Caco-2 (cell line): ENCODE data around the gene COPB1. TPM values are rescaled to one million over a fixed set of nuclear protein-coding genes. Genes with fewer than 3 reads are reported as not detected.

Experiments
- BruUV-seq: library from RNA; stranded (reverse); fragments of 400-500 nt; replicated peaks from 2 replicates; lab custom pipeline; 2021; lab: Mats Ljungman, UMichigan
- CTCF ChIA-PET: fragments of 300-600 bp; sonication (Branson Sonifier 250); formaldehyde crosslinking; loops from one replicate; lab custom pipeline; 2022; ENCODE audit warnings: antibody characterized with exemption; lab: Charles Lee
- POLR2A ChIA-PET: fragments of 300-600 bp; sonication (Branson Sonifier 250); formaldehyde crosslinking; loops from one replicate; lab custom pipeline; 2022; ENCODE audit warnings: antibody characterized with exemption; lab: Charles Lee
- DNase-seq, 2 experiments: peaks; one replicate each; pipeline versions ENCODE4 v3.0.0 to v3.0.0-alpha.2; 2020 to 2022
- H3K27me3 ChIP-seq: replicated peaks from 2 replicates; pipeline ENCODE4 v1.6.0; 2011; ENCODE audit warnings: low read length; ENCODE audit not compliant: control insufficient read depth, insufficient read depth
- H3K36me3 ChIP-seq: 2 replicates; pipeline ENCODE4 v1.5.1; 2011; ENCODE audit warnings: low read length; ENCODE audit not compliant: control insufficient read depth, insufficient read depth
- H3K4me1 ChIP-seq: fragments of 250-450 bp; sonication (Bioruptor Pico); 2 replicates; pipeline ENCODE4 v1.5.1; 2020; ENCODE audit warnings: mild to moderate bottlenecking
- H3K4me3 ChIP-seq: 2 replicates; pipeline ENCODE4 v1.5.1; 2011; ENCODE audit warnings: low read depth, mild to moderate bottlenecking, control low read depth, low read length
- H3K9me3 ChIP-seq: fragments of 250-450 bp; sonication (Bioruptor Pico); 2 replicates; pipeline ENCODE4 v1.5.1; 2020; ENCODE audit warnings: mild to moderate bottlenecking, moderate library complexity
- H3K27ac Mint-ChIP-seq: one replicate; pipeline ENCODE4 v1.8.0; 2022; ENCODE audit warnings: mixed read lengths; ENCODE audit not compliant: unreplicated experiment
- H3K27me3 Mint-ChIP-seq: one replicate; pipeline ENCODE4 v1.8.0; 2022; ENCODE audit warnings: mixed read lengths; ENCODE audit not compliant: insufficient read depth, unreplicated experiment
- H3K36me3 Mint-ChIP-seq: one replicate; pipeline ENCODE4 v1.8.0; 2022; ENCODE audit warnings: mild to moderate bottlenecking, mixed read lengths; ENCODE audit not compliant: insufficient read depth, unreplicated experiment
- H3K4me1 Mint-ChIP-seq: one replicate; pipeline ENCODE4 v1.8.0; 2022; ENCODE audit warnings: low read depth, mixed read lengths; ENCODE audit not compliant: unreplicated experiment
- H3K4me3 Mint-ChIP-seq: one replicate; pipeline ENCODE4 v1.8.0; 2022; ENCODE audit warnings: mild to moderate bottlenecking, moderate library complexity, mixed read lengths; ENCODE audit not compliant: unreplicated experiment
- H3K9me3 Mint-ChIP-seq: one replicate; pipeline ENCODE4 v1.8.0; 2022; ENCODE audit warnings: mixed read lengths; ENCODE audit not compliant: unreplicated experiment
- intact Hi-C: fragments of 100-400 bp; cut with micrococcal nuclease; formaldehyde crosslinking; loops from one replicate; pipeline ENCODE4 v1.10.0; 2022; ENCODE audit not compliant: unreplicated experiment
- total RNA-seq: library from RNA; stranded (reverse); gene quantifications from 2 replicates; pipeline ENCODE4 v1.2.3, GENCODE V29; 2022
- TF ChIP-seq, protein P1 (sequence below), 2 experiments: fragments of 200-600 bp in 1 of 2; IDR thresholded peaks; 1 replicate in 1 of 2; 2 replicates in 1 of 2; pipeline versions ENCODE4 v1.5.1 to v1.8.0; 2011 to 2022; ENCODE audit warnings: antibody characterized with exemption in 1 of 2, control low read depth in 1 of 2, inconsistent platforms in 1 of 2, low read depth in 1 of 2, low read length in 1 of 2, mild to moderate bottlenecking in 1 of 2, moderate library complexity in 1 of 2; ENCODE audit not compliant: insufficient read depth in 1 of 2, severe bottlenecking in 1 of 2, unreplicated experiment in 1 of 2

The COPB1 gene
- total RNA-seq, 1 experiment from 2014 or later = 125 TPM

DNA sequence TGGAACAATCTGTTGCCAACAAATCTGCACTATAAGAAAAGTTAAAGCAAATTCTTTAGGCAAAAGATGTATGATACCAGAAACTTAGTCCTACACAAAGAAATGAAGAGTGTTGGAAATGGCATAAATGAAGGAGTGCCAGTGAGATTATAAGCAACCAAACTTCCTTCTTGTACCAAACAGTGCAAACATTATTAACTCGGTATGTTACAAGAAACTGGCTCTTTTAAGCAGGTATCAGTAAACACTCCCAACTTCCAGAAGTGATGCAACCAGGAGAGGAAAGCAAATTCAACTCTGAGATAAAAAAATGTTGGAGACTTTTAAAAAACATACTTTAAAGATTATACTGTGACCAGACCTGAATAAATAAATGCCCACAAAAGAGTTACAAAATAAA, 28.5 kb downstream of the COPB1 start:
- no peaks in the 10 kb centered on the region for H3K4me1 Mint-ChIP-seq
- peaks cover 88% of the 10 kb centered on the region for H3K36me3 Mint-ChIP-seq
- Histone ChIP-seq H3K36me3 (peaks cover 4% of the 10 kb centered on the region; the same call in 1 of the 2 replicates), H3K4me3 (no peak overlapping the region), H3K4me1 (no peaks in the 10 kb centered on the region), H3K9me3 (no peaks in the 10 kb centered on the region), H3K27me3 (no peaks in the 10 kb centered on the region)
- BruUV-seq = no TSS peak
- ChIA-PET POLR2A (no interaction called here), CTCF (no interaction called here)
- H3K4me3 Mint-ChIP-seq = no peak overlapping the region
- no peaks in the 10 kb centered on the region for H3K9me3 Mint-ChIP-seq
- H3K27ac Mint-ChIP-seq = no peak overlapping the region
- TF ChIP-seq, protein P1, sequence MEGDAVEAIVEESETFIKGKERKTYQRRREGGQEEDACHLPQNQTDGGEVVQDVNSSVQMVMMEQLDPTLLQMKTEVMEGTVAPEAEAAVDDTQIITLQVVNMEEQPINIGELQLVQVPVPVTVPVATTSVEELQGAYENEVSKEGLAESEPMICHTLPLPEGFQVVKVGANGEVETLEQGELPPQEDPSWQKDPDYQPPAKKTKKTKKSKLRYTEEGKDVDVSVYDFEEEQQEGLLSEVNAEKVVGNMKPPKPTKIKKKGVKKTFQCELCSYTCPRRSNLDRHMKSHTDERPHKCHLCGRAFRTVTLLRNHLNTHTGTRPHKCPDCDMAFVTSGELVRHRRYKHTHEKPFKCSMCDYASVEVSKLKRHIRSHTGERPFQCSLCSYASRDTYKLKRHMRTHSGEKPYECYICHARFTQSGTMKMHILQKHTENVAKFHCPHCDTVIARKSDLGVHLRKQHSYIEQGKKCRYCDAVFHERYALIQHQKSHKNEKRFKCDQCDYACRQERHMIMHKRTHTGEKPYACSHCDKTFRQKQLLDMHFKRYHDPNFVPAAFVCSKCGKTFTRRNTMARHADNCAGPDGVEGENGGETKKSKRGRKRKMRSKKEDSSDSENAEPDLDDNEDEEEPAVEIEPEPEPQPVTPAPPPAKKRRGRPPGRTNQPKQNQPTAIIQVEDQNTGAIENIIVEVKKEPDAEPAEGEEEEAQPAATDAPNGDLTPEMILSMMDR (IDR thresholded peaks at IDR 0.05; ENCODE audit: insufficient read depth in 1 of 2, low read depth in 1 of 2, low read length in 1 of 2, severe bottlenecking in 1 of 2, unreplicated experiment in 1 of 2) = no peak
- intact Hi-C loops = no loop called here
- no peak for DNase-seq
- no peaks in the 10 kb centered on the region for H3K27me3 Mint-ChIP-seq

DNA sequence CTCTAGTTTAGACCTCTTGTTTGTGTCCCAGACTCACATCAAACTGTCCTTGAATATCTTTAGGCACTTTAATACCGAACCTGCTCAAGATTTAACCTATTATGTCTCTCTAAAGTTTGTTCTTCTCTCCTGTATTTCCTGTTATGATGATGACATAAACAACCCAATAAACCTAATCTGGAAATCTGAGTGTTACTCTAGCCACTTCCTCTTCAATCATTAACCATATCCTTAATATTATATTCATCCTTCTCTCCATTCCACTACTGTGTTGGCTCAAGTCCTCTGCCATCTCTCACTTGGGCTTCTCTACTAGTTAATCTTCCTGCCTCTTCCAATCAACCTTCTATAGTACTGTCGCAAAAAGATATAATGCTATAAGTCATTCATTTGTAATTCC, 36.0 kb downstream of the COPB1 start:
- intact Hi-C loops = no loop called here
- no peaks in the 10 kb centered on the region for H3K4me1 Mint-ChIP-seq
- Histone ChIP-seq H3K27me3 (no peaks in the 10 kb centered on the region), H3K4me1 (no peaks in the 10 kb centered on the region), H3K4me3 (no peak overlapping the region), H3K9me3 (no peaks in the 10 kb centered on the region), H3K36me3 (peaks cover 4% of the 10 kb centered on the region)
- POLR2A ChIA-PET = interaction anchor here (0.6 kb wide), 1 partner anchor 8 kb away, joined by 10 read pairs; no protein-coding TSS in a partner anchor
- H3K4me3 Mint-ChIP-seq = no peak overlapping the region
- no TSS peak for BruUV-seq
- no peaks in the 10 kb centered on the region for H3K9me3 Mint-ChIP-seq
- no peaks in the 10 kb centered on the region for H3K27me3 Mint-ChIP-seq
- TF ChIP-seq, protein P1 (IDR thresholded peaks at IDR 0.05; ENCODE audit: insufficient read depth in 1 of 2, low read depth in 1 of 2, low read length in 1 of 2, severe bottlenecking in 1 of 2, unreplicated experiment in 1 of 2) = no peak
- H3K27ac Mint-ChIP-seq = no peak overlapping the region
- no peak for DNase-seq
- CTCF ChIA-PET = interaction anchor here (2.6 kb wide), 1 partner anchor 8 kb away, joined by 9 read pairs; no protein-coding TSS in a partner anchor
- peaks cover 56% of the 10 kb centered on the region for H3K36me3 Mint-ChIP-seq

DNA sequence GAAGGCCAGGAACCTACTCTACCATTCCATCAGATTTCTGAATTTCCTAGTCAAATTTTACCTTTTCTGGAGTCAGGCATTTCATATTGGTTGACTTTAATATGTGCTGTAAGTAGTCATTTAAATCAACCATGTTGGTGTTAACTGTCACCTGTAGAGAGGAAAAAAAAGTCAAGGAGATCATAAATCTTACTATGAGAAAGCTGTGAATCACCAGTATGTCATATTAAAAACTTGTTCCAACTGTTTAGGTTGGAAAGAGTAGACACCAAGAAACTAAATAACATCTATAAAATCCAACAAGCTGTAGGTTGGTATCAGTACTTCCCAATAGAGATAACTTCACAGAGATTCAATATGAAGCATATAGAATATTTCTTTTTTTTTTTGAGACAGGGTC, 39.5 kb downstream of the COPB1 start:
- Histone ChIP-seq H3K4me3 (no peak overlapping the region), H3K4me1 (no peaks in the 10 kb centered on the region), H3K27me3 (no peaks in the 10 kb centered on the region), H3K9me3 (no peaks in the 10 kb centered on the region), H3K36me3 (peaks cover 3% of the 10 kb centered on the region)
- H3K9me3 Mint-ChIP-seq = no peaks in the 10 kb centered on the region
- ChIA-PET POLR2A (no interaction called here), CTCF (interaction anchor here (1.5 kb wide), 1 partner anchor 159 kb away, joined by 4 read pairs; no protein-coding TSS in a partner anchor)
- peaks cover 38% of the 10 kb centered on the region for H3K36me3 Mint-ChIP-seq
- intact Hi-C loops = no loop called here
- H3K4me3 Mint-ChIP-seq = no peak overlapping the region
- no TSS peak for BruUV-seq
- TF ChIP-seq, protein P1 (IDR thresholded peaks at IDR 0.05; ENCODE audit: insufficient read depth in 1 of 2, low read depth in 1 of 2, low read length in 1 of 2, severe bottlenecking in 1 of 2, unreplicated experiment in 1 of 2) = no peak
- no peak for DNase-seq
- H3K4me1 Mint-ChIP-seq = no peaks in the 10 kb centered on the region
- no peaks in the 10 kb centered on the region for H3K27me3 Mint-ChIP-seq
- no peak overlapping the region for H3K27ac Mint-ChIP-seq
